Aorta (tissue), 5 donors: Measurements from ENCODE around the gene SLC38A4. TPM values are rescaled to one million over a fixed set of nuclear protein-coding genes. Genes with fewer than 3 reads are reported as not detected.

Experiments used
- ATAC-seq: fragments of 200-7000 bp; cut with Tn5 transposase; one replicate; pipeline ENCODE4 v1.9.1; 2022; ENCODE audit warnings: moderate library complexity; ENCODE audit not compliant: low FRiP score
- DNase-seq, 2 donors: peaks; one replicate each; pipeline ENCODE4 v3.0.0-alpha.2; 2020
- H3K27ac ChIP-seq, 2 donors: one replicate each; pipeline ENCODE4 v1.5.1; 2013; ENCODE audit warnings: low read length in 2 of 2, mild to moderate bottlenecking in 2 of 2, moderate library complexity in 2 of 2, control low read depth in 1 of 2, inconsistent platforms in 1 of 2, low read depth in 1 of 2
- H3K27me3 ChIP-seq, 2 donors: one replicate each; pipeline ENCODE4 v1.6.1; 2013; ENCODE audit warnings: control low read depth in 1 of 2, low read length in 1 of 2, mild to moderate bottlenecking in 1 of 2, moderate library complexity in 1 of 2; ENCODE audit not compliant: insufficient read depth in 2 of 2, control insufficient read depth in 1 of 2
- H3K36me3 ChIP-seq, 2 donors: one replicate each; pipeline ENCODE4 v1.6.1; 2013; ENCODE audit warnings: control low read depth in 1 of 2, low read length in 1 of 2, mild to moderate bottlenecking in 1 of 2; ENCODE audit not compliant: insufficient read depth in 2 of 2, control insufficient read depth in 1 of 2
- H3K4me1 ChIP-seq, 2 donors: one replicate each; pipeline ENCODE4 v1.6.1; 2013; ENCODE audit warnings: low read length in 2 of 2, control low read depth in 1 of 2, mild to moderate bottlenecking in 1 of 2, moderate library complexity in 1 of 2; ENCODE audit not compliant: insufficient read depth in 2 of 2, control insufficient read depth in 1 of 2
- H3K4me3 ChIP-seq, 2 donors: one replicate each; pipeline ENCODE4 v1.5.1; 2013; ENCODE audit warnings: low read length in 2 of 2, control low read depth in 1 of 2, mild to moderate bottlenecking in 1 of 2
- H3K9me3 ChIP-seq: one replicate; pipeline ENCODE4 v1.6.1; 2013; ENCODE audit warnings: mild to moderate bottlenecking, low read length; ENCODE audit not compliant: control insufficient read depth
- WGBS, 2 donors: extraction: QIAGEN DNeasy Blood & Tissue Kit; methylation state at CpG; one replicate each; pipeline ENCODE4 v1.1.7; 2013; 5-methylcytosine and 5-hydroxymethylcytosine counted together
- intact Hi-C, 2 donors: fragments of 100-400 bp; cut with DNase I; formaldehyde crosslinking; loops; one replicate each; pipeline versions ENCODE4 v1.14.2 to v1.15.0; 2022
- polyA plus RNA-seq, 2 donors: library from polyadenylated mRNA; stranded (reverse); fragments of 200-250 nt; gene quantifications; one replicate each; pipeline ENCODE4 v1.2.3, GENCODE V29; 2013
- total RNA-seq, 2 donors: library from RNA; stranded (reverse); fragmentation: NEBNext Ultra II Directional; extraction: Animal tissue kit (Norgen Biotek cat#: 25700); gene quantifications; one replicate each; pipeline ENCODE4 v1.2.1, GENCODE V29; 2021
- donor health status: healthy with polysubstance abuse.
- donor health status: Bipolar disorder and iron deficiency.
- donor health status: DM: no; HTN: no; CAD: no.
- donor health status: DM: no; HTN: no; CAD: no.
- donor health status: DM: yes; HTN: yes; CAD: no.

SLC38A4 gene
- total and polyA plus RNA-seq, 4 donors = 0.03 to 0.65 (median 0.12) TPM; not detected in 1

- no peaks in the 10 kb centered on the region for H3K4me1 ChIP-seq
- 39 to 60% methylated on average over 3 of the region's 3 CpGs for WGBS, 2 donors
- H3K4me3 ChIP-seq = no peak overlapping the region
- H3K9me3 ChIP-seq = no peaks in the 10 kb centered on the region
- intact Hi-C loops = no loop called here
- DNase-seq = no peak
- no peaks in the 10 kb centered on the region for H3K27me3 ChIP-seq
- no peak for ATAC-seq
- H3K27ac ChIP-seq = no peak overlapping the region
- H3K36me3 ChIP-seq = no peaks in the 10 kb centered on the region
Measured at GRCh38 chr12:46717868-46718267, 107.9 kb downstream of the SLC38A4 start.

GRCh38 chr12:46717159-46717558 lies 108.6 kb downstream of the SLC38A4 start:
- ATAC-seq = no peak
- Histone ChIP-seq H3K9me3 (no peaks in the 10 kb centered on the region), H3K27me3 (no peaks in the 10 kb centered on the region), H3K4me3 (no peak overlapping the region), H3K4me1 (no peaks in the 10 kb centered on the region), H3K36me3 (no peaks in the 10 kb centered on the region), H3K27ac (no peak overlapping the region)
- intact Hi-C loops = no loop called here
- no peak for DNase-seq
